Naive thymus-derived CD8-positive, alpha-beta T cell (primary cell): ENCODE data around the gene MYO1A. TPM values are rescaled to one million over a fixed set of nuclear protein-coding genes. Genes with fewer than 3 reads are reported as not detected.
"Not testable (repeated sequence)": the region's sequence is repeated elsewhere in the genome, so short reads cannot be mapped to it uniquely, and the experiment has no call there.

Experiments
- ATAC-seq, 2 donors: fragments of 150-1000 bp; cut with Tn5 transposase in 1 of 2; sonication (Bioruptor Pico), chemical (Tn5 transposase) in 1 of 2; 1 replicate in 1 of 2; 2 replicates in 1 of 2; pipeline ENCODE4 v1.10.0; 2021; ENCODE audit warnings: mild to moderate bottlenecking in 2 of 2, moderate library complexity in 2 of 2
- POLR2A ChIA-PET: fragments of 350-600 bp; sonication (Branson Sonifier 250); formaldehyde crosslinking; loops from one replicate; lab custom pipeline; 2021; ENCODE audit warnings: antibody characterized with exemption; lab: Charles Lee
- DNase-seq, 10 donors: peaks; one replicate each; pipeline versions ENCODE4 v3.0.0 to v3.0.0-alpha.2; 2020 to 2022
- H3K27ac Mint-ChIP-seq, 10 donors: one replicate each; pipeline ENCODE4 v1.8.0; 2020 to 2022; ENCODE audit warnings: mild to moderate bottlenecking in 10 of 10, mixed read lengths in 10 of 10, moderate library complexity in 4 of 10, inconsistent platforms in 1 of 10
- H3K27me3 Mint-ChIP-seq, 5 donors: one replicate each; pipeline ENCODE4 v1.8.0; 2021 to 2022; ENCODE audit warnings: mixed read lengths in 5 of 5
- H3K36me3 Mint-ChIP-seq, 3 donors: one replicate each; pipeline ENCODE4 v1.8.0; 2020 to 2022; ENCODE audit warnings: mixed read lengths in 3 of 3, mild to moderate bottlenecking in 2 of 3, inconsistent platforms in 1 of 3
- H3K4me1 Mint-ChIP-seq, 4 donors: one replicate each; pipeline ENCODE4 v1.8.0; 2021 to 2022; ENCODE audit warnings: mixed read lengths in 4 of 4
- H3K4me3 Mint-ChIP-seq, 10 donors: one replicate each; pipeline ENCODE4 v1.8.0; 2020 to 2022; ENCODE audit warnings: mild to moderate bottlenecking in 10 of 10, mixed read lengths in 10 of 10, moderate library complexity in 6 of 10, inconsistent platforms in 1 of 10
- H3K9me3 Mint-ChIP-seq, 9 donors: one replicate each; pipeline ENCODE4 v1.8.0; 2020 to 2022; ENCODE audit warnings: mixed read lengths in 9 of 9, mild to moderate bottlenecking in 3 of 9, inconsistent platforms in 1 of 9, moderate library complexity in 1 of 9
- polyA plus RNA-seq, 3 donors: library from polyadenylated mRNA; unstranded; fragments of 300-500 nt; fragmentation: Illumina TruSeq; gene quantifications; one replicate each; pipeline ENCODE4 v1.2.3, GENCODE V29; 2021
- total RNA-seq, 8 experiments: library from RNA in 2 of 8; stranded (reverse) in 2 of 8; gene quantifications; one replicate each; pipeline ENCODE4 v1.2.3 and lab custom pipeline; 2021 to 2026

The MYO1A gene
- total and polyA plus RNA-seq, 5 experiments from 2014 or later = 0.05 to 1.1 (median 0.39) TPM; not detected in 2

DNA sequence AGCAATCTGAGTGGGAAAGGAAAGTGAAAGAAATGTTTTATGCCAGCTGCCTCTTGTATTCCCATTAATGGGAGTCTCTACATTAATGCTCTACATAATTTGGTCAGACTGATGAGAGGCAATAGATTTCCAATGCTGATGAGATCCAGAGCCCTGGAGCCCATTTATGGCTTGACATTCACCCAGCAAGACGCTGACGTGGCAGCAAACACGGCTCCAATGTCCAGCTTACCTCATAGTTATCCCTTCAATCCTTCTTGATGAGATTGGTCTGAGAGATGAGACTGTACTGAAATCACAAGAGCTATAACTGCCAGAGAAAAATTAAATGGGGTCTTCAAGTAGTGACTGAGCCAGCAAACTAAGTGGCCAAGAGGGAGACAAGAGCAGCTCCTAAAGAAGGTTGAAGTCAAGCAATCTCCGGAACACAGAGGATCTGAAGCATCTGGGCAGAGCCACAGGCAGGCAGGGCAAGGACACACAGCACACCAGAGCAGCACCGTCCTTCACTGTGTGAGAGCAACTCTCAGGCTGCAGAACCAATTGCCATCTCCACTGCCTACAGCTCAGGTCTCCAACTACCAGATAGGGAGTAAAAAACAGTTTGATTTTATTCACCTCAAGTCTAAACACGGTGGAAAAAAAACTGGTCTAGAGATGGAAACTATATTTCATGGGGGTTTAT lies 7.3 kb upstream of the MYO1A start:
- H3K36me3 Mint-ChIP-seq = peaks cover 0 to 38% (median 15%) of the 10 kb centered on the region in 3 donors
- no peak for DNase-seq
- H3K27ac Mint-ChIP-seq = peak overlapping the region in 2 of 10 donors; percentile 6 to 76
- H3K27me3 Mint-ChIP-seq = no peaks in the 10 kb centered on the region
- no peaks in the 10 kb centered on the region for H3K9me3 Mint-ChIP-seq
- no peak for ATAC-seq
- peaks cover 0 to 14% (median 1%) of the 10 kb centered on the region in 4 donors for H3K4me1 Mint-ChIP-seq
- no peak overlapping the region for H3K4me3 Mint-ChIP-seq
- POLR2A ChIA-PET = interaction anchor here (0.6 to 1.1 kb wide), 3 partner anchors 36 to 371 kb away, joined by 3 to 6 read pairs (median 3); partner anchors contain the start of gene TAC3

DNA sequence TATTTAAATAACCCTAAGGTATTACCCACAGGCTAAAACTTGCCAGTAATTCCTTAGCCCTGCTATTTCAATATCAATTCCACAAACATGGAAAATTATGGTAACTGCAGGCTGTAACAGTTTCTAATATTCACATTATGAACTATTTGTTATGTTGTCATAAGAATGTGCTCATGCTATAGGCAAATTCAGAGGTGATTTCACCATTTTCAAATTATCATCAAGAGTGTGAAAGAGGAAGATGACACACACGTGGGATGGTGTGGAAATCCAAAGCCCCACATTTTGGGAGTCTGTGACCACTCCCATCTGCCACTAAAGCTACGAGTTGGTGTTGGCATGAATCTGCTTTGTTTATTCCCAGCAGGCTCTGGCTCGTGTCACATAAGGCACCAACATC lies 5.9 kb upstream of the MYO1A start:
- POLR2A ChIA-PET = interaction anchor here (0.8 kb wide), 1 partner anchor 15 kb away, joined by 3 read pairs; no protein-coding TSS in a partner anchor
- H3K4me1 Mint-ChIP-seq = peaks cover 0 to 12% (median under 1%) of the 10 kb centered on the region in 4 donors
- DNase-seq = no peak
- H3K27me3 Mint-ChIP-seq = no peaks in the 10 kb centered on the region
- H3K4me3 Mint-ChIP-seq = no peak overlapping the region
- H3K27ac Mint-ChIP-seq = peak overlapping the region in 1 of 10 donors; percentile 27
- H3K36me3 Mint-ChIP-seq = peaks cover 0 to 37% (median 13%) of the 10 kb centered on the region in 3 donors
- H3K9me3 Mint-ChIP-seq = no peaks in the 10 kb centered on the region
- ATAC-seq = no peak

DNA sequence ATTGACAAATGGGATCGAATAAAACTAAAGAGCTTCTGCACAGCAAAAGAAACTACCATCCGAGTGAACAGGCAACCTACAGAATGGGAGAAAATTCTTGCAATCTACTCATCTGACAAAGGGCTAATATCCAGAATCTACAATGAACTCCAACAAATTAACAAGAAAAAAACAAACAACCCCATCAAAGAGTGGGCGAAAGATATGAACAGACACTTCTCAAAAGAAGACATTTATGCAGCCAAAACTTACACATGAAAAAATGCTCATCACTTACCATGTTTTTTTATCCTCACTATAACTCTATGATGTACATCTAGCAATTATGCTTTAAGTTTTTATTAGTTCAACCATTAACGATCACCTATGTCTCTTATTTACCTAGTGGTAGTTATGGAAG lies 4.0 kb upstream of the MYO1A start:
- DNase-seq, ATAC-seq, H3K9me3 Mint-ChIP-seq, H3K4me3 Mint-ChIP-seq, H3K27me3 Mint-ChIP-seq, H3K27ac Mint-ChIP-seq, POLR2A ChIA-PET: not testable (repeated sequence)
- H3K4me1 Mint-ChIP-seq = peaks cover 0 to 12% (median 0%) of the 10 kb centered on the region in 4 donors
- H3K36me3 Mint-ChIP-seq = peaks cover 0 to 19% (median 10%) of the 10 kb centered on the region in 3 donors

DNA sequence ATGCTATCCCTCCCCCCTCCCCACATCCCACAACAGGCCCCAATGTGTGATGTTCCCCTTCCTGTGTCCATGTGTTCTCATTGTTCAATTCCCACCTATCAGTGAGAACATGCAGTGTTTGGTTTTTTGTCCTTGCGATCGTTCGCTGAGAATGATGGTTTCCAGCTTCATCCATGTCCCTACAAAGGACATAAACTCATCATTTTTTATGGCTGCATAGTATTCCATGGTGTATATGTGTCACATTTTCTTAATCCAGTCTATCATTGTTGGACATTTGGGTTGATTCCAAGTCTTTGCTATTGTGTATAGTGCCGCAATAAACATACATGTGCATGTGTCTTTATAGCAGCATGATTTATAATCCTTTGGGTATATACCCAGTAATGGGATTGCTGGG lies 3.2 kb upstream of the MYO1A start:
- H3K4me1 Mint-ChIP-seq, H3K27me3 Mint-ChIP-seq, H3K4me3 Mint-ChIP-seq, DNase-seq, POLR2A ChIA-PET, ATAC-seq, H3K9me3 Mint-ChIP-seq, H3K27ac Mint-ChIP-seq: not testable (repeated sequence)
- H3K36me3 Mint-ChIP-seq = peaks cover 0 to 12% (median 4%) of the 10 kb centered on the region in 3 donors

DNA sequence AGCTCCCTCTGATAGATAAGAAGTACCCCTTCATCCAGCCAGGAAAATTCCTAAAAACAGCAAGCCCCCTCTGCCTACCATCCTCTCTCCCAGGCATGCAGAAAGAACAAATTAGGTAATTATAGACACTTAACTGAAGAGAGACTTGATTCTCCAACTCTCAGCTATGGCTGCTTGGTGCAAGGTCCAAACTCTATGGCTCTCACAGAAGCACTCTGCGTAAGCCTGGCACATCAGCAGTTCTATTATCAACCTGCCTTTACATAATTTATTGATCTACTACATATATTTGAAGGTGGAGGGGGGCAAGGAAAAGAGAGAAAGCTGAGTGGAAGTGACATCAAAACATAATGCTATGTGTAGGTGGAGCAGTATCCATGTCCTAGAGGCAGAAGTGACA lies 1.1 kb upstream of the MYO1A start:
- Mint-ChIP-seq H3K9me3 (no peaks in the 10 kb centered on the region), H3K27ac (no peak overlapping the region), H3K36me3 (peaks cover 0 to 3% (median 2%) of the 10 kb centered on the region in 3 donors), H3K27me3 (peaks cover 0 to 2% (median 0%) of the 10 kb centered on the region in 5 donors), H3K4me3 (no peak overlapping the region), H3K4me1 (peaks cover 19 to 26% (median 23%) of the 10 kb centered on the region in 4 donors)
- no peak for ATAC-seq
- POLR2A ChIA-PET = interaction anchor here (0.9 kb wide), 1 partner anchor 20 kb away, joined by 3 read pairs; no protein-coding TSS in a partner anchor
- DNase-seq = no peak

DNA sequence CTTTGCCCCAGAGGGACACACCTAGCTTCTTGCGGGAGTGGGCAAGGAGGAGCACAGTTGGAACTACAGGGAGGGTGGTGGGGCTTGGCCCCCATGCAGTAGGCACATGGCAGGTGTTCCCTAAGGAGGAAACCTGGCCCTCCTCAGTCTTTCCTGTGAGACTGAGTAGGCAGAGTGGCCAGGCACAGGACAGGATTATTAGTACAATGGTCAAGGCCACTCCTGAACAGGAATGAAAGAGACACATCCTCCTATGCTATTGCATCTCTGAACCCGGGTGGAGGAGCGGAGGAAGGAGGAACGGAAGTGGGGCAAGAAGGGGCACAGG lies 846 bp downstream of the MYO1A start:
- peaks cover 0 to 2% (median 0%) of the 10 kb centered on the region in 5 donors for H3K27me3 Mint-ChIP-seq
- H3K4me3 Mint-ChIP-seq = no peak overlapping the region
- ATAC-seq (no peak), DNase-seq (no peak)
- peaks cover 0 to 3% (median 0%) of the 10 kb centered on the region in 3 donors for H3K36me3 Mint-ChIP-seq
- peak overlapping the region in 2 of 10 donors; percentile 17 to 59 for H3K27ac Mint-ChIP-seq
- no peaks in the 10 kb centered on the region for H3K9me3 Mint-ChIP-seq
- peaks cover 22 to 31% (median 28%) of the 10 kb centered on the region in 4 donors for H3K4me1 Mint-ChIP-seq
- POLR2A ChIA-PET = interaction anchor here (0.6 kb wide), 1 partner anchor 30 kb away, joined by 3 read pairs; no protein-coding TSS in a partner anchor

DNA sequence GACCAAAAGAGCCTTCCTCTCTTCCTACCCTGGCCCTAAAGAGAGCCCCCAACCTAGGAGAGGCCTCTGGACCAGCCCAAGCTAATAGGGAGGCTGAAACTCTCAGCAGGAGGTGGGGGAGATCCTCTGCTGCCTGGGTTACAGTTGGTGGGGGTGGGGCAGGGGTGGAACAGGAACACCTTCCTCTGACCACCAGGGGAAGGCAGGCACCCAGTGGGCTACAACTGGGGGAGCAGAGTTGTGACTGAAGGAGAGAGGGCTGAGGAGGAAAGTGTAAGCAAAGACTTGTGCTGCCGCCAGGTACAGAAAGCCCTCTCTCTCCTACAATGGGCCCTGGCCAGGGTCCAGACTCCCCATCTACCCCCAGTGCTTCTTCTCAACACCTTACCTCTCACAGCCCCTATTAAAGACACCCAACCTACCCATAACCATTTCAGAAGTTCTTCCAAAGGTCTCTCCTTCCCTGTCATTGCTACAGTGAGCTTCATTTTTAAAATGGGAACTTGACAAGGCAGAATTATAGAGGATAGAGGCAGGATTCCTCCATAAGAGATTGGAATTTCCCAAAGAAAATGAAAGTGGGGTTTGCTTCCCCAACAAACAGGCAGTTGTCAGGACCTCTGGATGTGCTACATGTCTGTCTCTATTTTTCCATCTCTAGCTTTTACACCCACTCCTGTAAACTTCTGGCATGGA lies 1.4 kb downstream of the MYO1A start:
- H3K4me3 Mint-ChIP-seq = peak overlapping the region in 1 of 10 donors; percentile 29
- no peaks in the 10 kb centered on the region for H3K9me3 Mint-ChIP-seq
- POLR2A ChIA-PET = interaction anchor here (0.5 to 2.4 kb wide), 5 partner anchors 20 to 78 kb away, joined by 3 to 10 read pairs (median 4); partner anchors contain the start of gene STAT6
- H3K27me3 Mint-ChIP-seq = peaks cover 0 to 2% (median 0%) of the 10 kb centered on the region in 5 donors
- peaks cover 22 to 31% (median 28%) of the 10 kb centered on the region in 4 donors for H3K4me1 Mint-ChIP-seq
- no peaks in the 10 kb centered on the region for H3K36me3 Mint-ChIP-seq
- no peak for ATAC-seq
- peak overlapping the region in 3 of 10 donors; percentile 11 to 70 (median 50) for H3K27ac Mint-ChIP-seq
- no peak for DNase-seq

DNA sequence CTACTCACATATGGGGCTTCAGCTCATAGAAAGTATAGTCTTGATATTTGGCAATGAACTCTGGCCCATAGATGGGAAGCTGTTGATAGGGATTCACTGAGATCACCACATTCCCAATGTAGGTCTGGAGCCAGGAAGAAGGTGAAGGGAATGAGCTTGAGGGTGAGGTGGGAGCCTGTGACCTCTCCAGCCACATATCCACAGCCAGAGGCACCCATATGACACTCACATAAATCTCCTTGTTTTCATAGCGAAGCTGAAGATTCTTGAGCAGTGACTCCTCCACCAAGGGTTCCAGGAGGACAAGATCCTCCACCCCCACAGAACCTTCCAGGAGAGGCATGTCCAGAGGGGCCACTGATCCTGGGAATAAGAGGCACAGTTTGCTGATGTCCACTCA lies 1.9 kb downstream of the MYO1A start:
- Mint-ChIP-seq H3K4me1 (peaks cover 22 to 31% (median 28%) of the 10 kb centered on the region in 4 donors), H3K27me3 (peaks cover 0 to 2% (median 0%) of the 10 kb centered on the region in 5 donors), H3K36me3 (no peaks in the 10 kb centered on the region), H3K27ac (peak overlapping the region in 9 of 10 donors; percentile 52 to 93 (median 75)), H3K4me3 (peak overlapping the region in 3 of 10 donors; percentile 63 to 68 (median 65)), H3K9me3 (no peaks in the 10 kb centered on the region)
- ATAC-seq = no peak
- DNase-seq = no peak
- POLR2A ChIA-PET = interaction anchor here (0.5 to 2.4 kb wide), 6 partner anchors 11 to 79 kb away, joined by 3 to 10 read pairs (median 4); partner anchors contain the start of gene STAT6

DNA sequence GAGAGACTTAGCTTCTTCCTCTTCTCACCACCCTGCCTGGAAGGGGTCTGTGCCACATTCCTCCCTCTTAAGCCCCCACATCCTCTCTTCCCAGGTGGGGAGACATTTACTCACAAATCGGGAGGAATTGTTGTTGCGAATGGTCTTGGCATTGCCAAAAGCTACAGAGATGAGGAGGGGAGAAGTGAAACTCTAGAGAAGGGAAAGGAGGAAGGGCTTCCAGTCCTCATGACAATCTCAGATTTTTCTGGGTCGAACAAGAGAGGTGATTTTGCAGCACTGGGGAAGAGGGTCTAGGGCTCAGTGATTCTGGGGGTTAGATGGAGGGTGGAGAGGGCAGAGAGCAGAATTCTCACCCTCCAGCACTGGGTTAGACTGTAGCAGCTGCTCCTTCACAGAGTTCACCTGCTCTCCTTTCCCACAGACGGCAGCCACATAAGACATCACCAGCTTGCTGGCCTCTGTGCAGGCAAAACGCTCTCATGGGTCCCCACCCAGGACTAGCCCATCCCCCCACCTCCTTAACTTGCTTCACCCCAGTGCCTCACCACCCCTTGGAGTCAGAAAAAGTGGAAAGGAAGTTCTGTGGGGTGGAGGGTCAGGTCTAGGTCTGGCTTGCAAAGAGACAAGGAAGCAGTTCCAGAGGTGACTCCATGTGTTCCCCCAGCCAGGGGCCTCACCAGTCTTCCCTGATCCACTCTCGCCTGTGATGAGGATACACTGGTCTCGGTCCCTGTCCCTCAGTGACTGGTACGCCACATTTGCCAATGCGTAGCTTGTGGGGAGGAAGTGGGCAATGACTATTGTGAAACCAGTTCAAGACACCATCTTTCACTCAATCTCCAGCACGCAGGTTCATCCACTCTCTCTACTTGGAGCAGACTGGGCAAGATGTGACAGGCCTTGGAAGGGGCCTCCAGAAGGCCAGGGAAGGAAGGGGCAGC lies 2.7 kb downstream of the MYO1A start:
- no peaks in the 10 kb centered on the region for H3K36me3 Mint-ChIP-seq
- H3K9me3 Mint-ChIP-seq = no peaks in the 10 kb centered on the region
- peak overlapping the region; percentile 40 to 82 (median 62) for H3K4me3 Mint-ChIP-seq
- POLR2A ChIA-PET = interaction anchor here (0.6 to 2.4 kb wide), 6 partner anchors 10 to 546 kb away, joined by 3 to 10 read pairs (median 3); partner anchors contain the start of gene STAT6
- peak overlapping the region; percentile 62 to 93 (median 80) for H3K27ac Mint-ChIP-seq
- peak in 3 of 10 donors; percentile 6 to 44 (median 41) for DNase-seq
- peaks cover 22 to 31% (median 28%) of the 10 kb centered on the region in 4 donors for H3K4me1 Mint-ChIP-seq
- ATAC-seq = peak; percentile 58 to 73
- H3K27me3 Mint-ChIP-seq = peaks cover 0 to 2% (median 0%) of the 10 kb centered on the region in 5 donors

DNA sequence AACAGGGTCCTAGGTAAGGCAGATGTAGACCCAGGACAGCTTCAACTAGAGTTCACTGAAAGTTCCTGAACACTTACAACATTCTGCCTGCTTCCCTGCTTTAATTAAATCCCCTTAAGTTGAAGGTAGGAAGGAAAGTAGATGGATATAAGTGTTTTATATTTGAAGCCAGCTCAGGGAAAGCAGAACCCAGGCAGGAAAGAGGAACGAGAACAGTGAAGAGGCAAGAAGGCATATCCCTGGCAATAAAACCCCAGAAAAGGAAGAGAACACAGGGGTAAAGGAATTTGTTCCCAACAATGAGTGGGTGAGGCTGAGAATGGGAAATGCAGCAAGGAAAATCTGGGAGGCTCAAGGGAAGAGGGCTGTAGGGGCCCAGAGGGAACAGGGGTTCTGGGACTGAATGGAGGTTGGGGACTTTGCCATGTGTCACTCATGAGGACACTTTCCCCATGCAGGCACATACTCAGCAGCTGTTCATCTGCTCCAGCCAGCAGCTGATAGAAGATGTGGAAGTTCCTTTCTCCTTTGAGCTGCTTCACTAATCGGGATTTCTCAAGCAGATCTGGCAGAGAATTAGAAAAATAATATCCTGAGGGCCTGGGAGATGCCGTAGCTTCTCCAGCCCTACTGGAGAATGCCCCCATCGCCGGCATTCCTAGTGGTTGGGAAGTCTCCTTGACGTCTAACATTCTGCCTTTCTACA lies 3.7 kb downstream of the MYO1A start:
- Mint-ChIP-seq H3K36me3 (no peaks in the 10 kb centered on the region), H3K27ac (peak overlapping the region in 7 of 10 donors; percentile 4 to 89 (median 45)), H3K27me3 (peaks cover 0 to 3% (median 2%) of the 10 kb centered on the region in 5 donors), H3K4me3 (peak overlapping the region in 8 of 10 donors; percentile 20 to 68 (median 60)), H3K4me1 (peaks cover 22 to 31% (median 28%) of the 10 kb centered on the region in 4 donors), H3K9me3 (no peaks in the 10 kb centered on the region)
- ATAC-seq (no peak), DNase-seq (no peak)
- POLR2A ChIA-PET = interaction anchor here (1.1 to 2.4 kb wide), 2 partner anchors 9 to 66 kb away, joined by 3 to 10 read pairs; partner anchors contain the start of gene STAT6

DNA sequence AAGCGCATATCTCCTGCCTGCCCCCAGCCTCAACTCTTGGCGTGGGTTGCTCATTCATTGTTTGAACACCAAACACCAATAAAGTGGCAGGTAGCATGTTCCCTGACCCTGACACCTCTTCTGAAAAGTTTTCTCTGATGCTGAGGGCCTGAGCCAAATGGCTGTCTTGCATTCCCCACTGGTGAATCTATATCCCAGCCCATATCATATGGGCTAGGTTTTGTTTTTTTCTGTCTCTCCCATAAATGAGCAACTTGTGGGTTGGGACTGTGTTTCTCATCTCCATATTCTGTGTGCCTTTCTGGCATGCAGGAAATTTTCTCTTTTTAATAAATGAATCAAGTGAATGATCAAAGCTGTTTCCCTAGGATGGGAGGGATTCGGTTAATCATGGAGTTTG lies 5.0 kb downstream of the MYO1A start:
- H3K4me3 Mint-ChIP-seq = no peak overlapping the region
- DNase-seq (no peak), ATAC-seq (no peak)
- POLR2A ChIA-PET = no interaction called here
- peaks cover 22 to 31% (median 29%) of the 10 kb centered on the region in 4 donors for H3K4me1 Mint-ChIP-seq
- no peaks in the 10 kb centered on the region for H3K9me3 Mint-ChIP-seq
- peaks cover 0 to 3% (median 2%) of the 10 kb centered on the region in 5 donors for H3K27me3 Mint-ChIP-seq
- no peak overlapping the region for H3K27ac Mint-ChIP-seq
- H3K36me3 Mint-ChIP-seq = no peaks in the 10 kb centered on the region
